ENCODE measurements around the gene ATP2A3. TPM values are rescaled to one million over a fixed set of nuclear protein-coding genes. Genes with fewer than 3 reads are reported as not detected.

Gene ATP2A3
- total RNA-seq, 1 experiment from 2014 or later, result 13.3 TPM

- H4K91ac ChIP-seq (ENCODE audit: insufficient read length, low read depth, low read length), result no peak overlapping the region
- no peak overlapping the region for H2BK15ac ChIP-seq (ENCODE audit: low read depth, low read length)
- H3K79me2 ChIP-seq (ENCODE audit: insufficient read depth, low read length), result no peaks in the 10 kb centered on the region
- no peak overlapping the region for H2AK5ac ChIP-seq (ENCODE audit: insufficient read length, low read length)
- H3K9me3 Mint-ChIP-seq, result no peaks in the 10 kb centered on the region
- no peak overlapping the region for H3K18ac ChIP-seq (ENCODE audit: insufficient read length, low read depth, low read length)
- H3K9ac ChIP-seq (ENCODE audit: extremely low read depth, insufficient read length, low read length), result no peak overlapping the region
- DNase-seq, result no peak
- no peak overlapping the region for H2BK5ac ChIP-seq (ENCODE audit: insufficient read length, low read length)
- no peak overlapping the region for H3K4me2 ChIP-seq (ENCODE audit: insufficient read depth, insufficient read length, low read length)
- WGBS (ENCODE audit: extremely low coverage, insufficient read length, low lambda C conversion rate), result no CpG with 5 or more reads among the region's 14 CpGs
- H2BK120ac ChIP-seq (ENCODE audit: low read depth, low read length, poor library complexity, severe bottlenecking), result no peak overlapping the region
- H4K8ac ChIP-seq (replicated peaks; ENCODE audit: insufficient read length, low read depth, low read length), result no peak overlapping the region
- TF ChIP-seq CTCF (conservative IDR thresholded peaks at IDR 0.05), result no peak
- peaks cover 13 to 24% of the 10 kb centered on the region in 2 experiments for H3K4me1 Mint-ChIP-seq
- no peaks in the 10 kb centered on the region; the same call in 1 of the 2 replicates for H3K27me3 Mint-ChIP-seq (ENCODE audit: low read depth)
- no peak overlapping the region for H3K4ac ChIP-seq (ENCODE audit: low read depth, low read length)
- no peak overlapping the region for H2BK20ac ChIP-seq (ENCODE audit: low read depth, low read length, poor library complexity, severe bottlenecking)
- no peaks in the 10 kb centered on the region for H3K27me3 ChIP-seq (ENCODE audit: insufficient read depth, low read length)
- peak overlapping the region in 1 of 3 experiments; percentile 72; a peak in 1 of 7 replicates for H3K27ac Mint-ChIP-seq
- no peaks in the 10 kb centered on the region for H3K79me1 ChIP-seq (ENCODE audit: insufficient read depth, low read depth, low read length, poor library complexity, severe bottlenecking)
- H2BK12ac ChIP-seq (ENCODE audit: insufficient read length, low read depth, low read length), result no peak overlapping the region
- H3K23me2 ChIP-seq (ENCODE audit: insufficient read length, low read depth, low read length, poor library complexity, severe bottlenecking), result no peaks in the 10 kb centered on the region
- no peak overlapping the region for H3T11ph ChIP-seq (ENCODE audit: low read length)
- no peaks in the 10 kb centered on the region for H3K36me3 Mint-ChIP-seq (ENCODE audit: insufficient read depth in 1 of 3, low read depth in 3 of 3)
- H3K4me3 Mint-ChIP-seq, result no peak overlapping the region
- no peak overlapping the region for H3K27ac ChIP-seq (ENCODE audit: insufficient read length, low read depth, low read length)
- H3K4me1 ChIP-seq (ENCODE audit: insufficient read depth, low read length), result no peaks in the 10 kb centered on the region; the same call in 1 of the 2 replicates
- no peak overlapping the region for H3K56ac ChIP-seq (ENCODE audit: insufficient read length, low read depth, low read length)
- H3K9me3 ChIP-seq (ENCODE audit: control insufficient read depth, low read depth, low read length), result no peaks in the 10 kb centered on the region
- no peak overlapping the region for H2AFZ ChIP-seq (ENCODE audit: low read length)
- no peak overlapping the region for H3K14ac ChIP-seq (ENCODE audit: insufficient read depth, low read length)
- no peak overlapping the region for H3K23ac ChIP-seq (ENCODE audit: insufficient read length, low read depth, low read length)
- no peak overlapping the region for H4K5ac ChIP-seq (ENCODE audit: insufficient read length, low read depth, low read length)
- no peaks in the 10 kb centered on the region for H4K20me1 ChIP-seq (ENCODE audit: control insufficient read depth, insufficient read depth, insufficient read length)
Measured at GRCh38 chr17:3952186-3952585, 12.1 kb downstream of the ATP2A3 start.

Measured in H9 (cell line).